ENCODE measurements around the gene PRELID2. TPM values are rescaled to one million over a fixed set of nuclear protein-coding genes. Genes with fewer than 3 reads are reported as not detected.

PRELID2 gene
- total RNA-seq, 1 donor from 2014 or later: 9.2 TPM

DNA sequence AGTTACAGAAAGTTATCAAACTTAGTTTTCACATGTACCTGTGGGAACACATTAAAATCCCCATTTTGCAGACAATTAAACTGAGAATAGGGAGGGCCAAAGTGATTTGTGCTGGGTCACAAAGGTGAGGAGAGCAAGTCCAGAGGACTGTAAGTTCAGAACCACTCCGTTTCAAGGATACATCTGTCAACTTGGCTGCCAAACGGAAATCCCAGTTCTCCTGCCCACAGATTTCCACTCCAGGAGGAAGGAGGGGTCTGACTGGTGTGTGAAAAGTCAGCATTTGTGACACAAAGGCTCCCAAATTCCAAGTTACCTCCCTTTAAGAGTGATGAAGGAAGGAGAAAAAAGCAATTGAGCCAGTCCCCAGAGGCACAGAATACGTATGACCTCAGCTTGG is 42.3 kb downstream of the PRELID2 start:
- Histone ChIP-seq H4K20me1 (ENCODE audit: insufficient read depth, low read length) (no peaks in the 10 kb centered on the region), H2AFZ (ENCODE audit: low read depth, low read length) (no peak overlapping the region), H3K27me3 (ENCODE audit: insufficient read depth, low read length) (no peaks in the 10 kb centered on the region), H3K9me3 (ENCODE audit: insufficient read depth, low read depth, low read length) (no peaks in the 10 kb centered on the region), H3K27ac (ENCODE audit: low read depth, low read length) (no peak overlapping the region), H3K79me2 (ENCODE audit: insufficient read depth, low read length) (no peaks in the 10 kb centered on the region), H3K4me2 (ENCODE audit: low read length) (no peak overlapping the region), H3K9ac (ENCODE audit: low read length) (no peak overlapping the region), H3K36me3 (ENCODE audit: insufficient read depth, low read length) (no peaks in the 10 kb centered on the region), H3K4me1 (ENCODE audit: insufficient read depth, low read length) (no peaks in the 10 kb centered on the region), H3K4me3 (ENCODE audit: insufficient read depth, low read depth, low read length) (no peak overlapping the region)
- DNase-seq (ENCODE audit: low read depth): no peak
- FAIRE-seq: no peak
- H3K27ac Mint-ChIP-seq (ENCODE audit: unreplicated experiment): no peak overlapping the region
- H3K9me3 Mint-ChIP-seq (ENCODE audit: unreplicated experiment): peaks cover 5% of the 10 kb centered on the region
- TF ChIP-seq, protein P1, sequence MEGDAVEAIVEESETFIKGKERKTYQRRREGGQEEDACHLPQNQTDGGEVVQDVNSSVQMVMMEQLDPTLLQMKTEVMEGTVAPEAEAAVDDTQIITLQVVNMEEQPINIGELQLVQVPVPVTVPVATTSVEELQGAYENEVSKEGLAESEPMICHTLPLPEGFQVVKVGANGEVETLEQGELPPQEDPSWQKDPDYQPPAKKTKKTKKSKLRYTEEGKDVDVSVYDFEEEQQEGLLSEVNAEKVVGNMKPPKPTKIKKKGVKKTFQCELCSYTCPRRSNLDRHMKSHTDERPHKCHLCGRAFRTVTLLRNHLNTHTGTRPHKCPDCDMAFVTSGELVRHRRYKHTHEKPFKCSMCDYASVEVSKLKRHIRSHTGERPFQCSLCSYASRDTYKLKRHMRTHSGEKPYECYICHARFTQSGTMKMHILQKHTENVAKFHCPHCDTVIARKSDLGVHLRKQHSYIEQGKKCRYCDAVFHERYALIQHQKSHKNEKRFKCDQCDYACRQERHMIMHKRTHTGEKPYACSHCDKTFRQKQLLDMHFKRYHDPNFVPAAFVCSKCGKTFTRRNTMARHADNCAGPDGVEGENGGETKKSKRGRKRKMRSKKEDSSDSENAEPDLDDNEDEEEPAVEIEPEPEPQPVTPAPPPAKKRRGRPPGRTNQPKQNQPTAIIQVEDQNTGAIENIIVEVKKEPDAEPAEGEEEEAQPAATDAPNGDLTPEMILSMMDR (IDR thresholded peaks at IDR 0.05; ENCODE audit: insufficient read depth, low read depth, low read length): no peak
- no peak for TF ChIP-seq EZH2 (IDR thresholded peaks at IDR 0.05; ENCODE audit: insufficient read depth, low read length)
- H3K36me3 Mint-ChIP-seq (ENCODE audit: low read depth, unreplicated experiment): peaks cover 4% of the 10 kb centered on the region
- H3K27me3 Mint-ChIP-seq (ENCODE audit: low read depth, unreplicated experiment): no peaks in the 10 kb centered on the region
- H3K4me1 Mint-ChIP-seq (ENCODE audit: low read depth, unreplicated experiment): peaks cover 6% of the 10 kb centered on the region
- H3K4me3 Mint-ChIP-seq (ENCODE audit: unreplicated experiment): no peak overlapping the region

DNA sequence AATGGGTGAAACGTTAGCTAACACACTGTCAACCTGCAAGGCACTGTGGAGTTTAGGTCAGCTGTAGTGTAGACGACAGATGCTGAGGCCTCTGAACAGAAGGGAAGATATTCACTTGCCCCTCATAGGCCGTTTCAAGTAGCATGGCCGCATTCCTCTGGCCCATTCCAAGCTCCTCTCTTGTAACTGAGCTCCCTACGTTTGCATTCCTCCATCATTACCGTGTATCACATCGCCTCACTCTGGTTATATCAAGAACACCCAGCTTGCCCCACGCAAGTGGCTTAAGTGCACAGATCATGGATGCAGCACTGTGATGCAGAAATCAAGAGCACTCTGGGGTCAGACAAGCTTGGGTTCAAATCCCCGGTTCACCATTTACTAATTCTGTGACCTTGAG is 43.3 kb downstream of the PRELID2 start:
- Histone ChIP-seq H3K27ac (ENCODE audit: low read depth, low read length) (no peak overlapping the region), H2AFZ (ENCODE audit: low read depth, low read length) (no peak overlapping the region), H3K27me3 (ENCODE audit: insufficient read depth, low read length) (no peaks in the 10 kb centered on the region), H3K4me1 (ENCODE audit: insufficient read depth, low read length) (no peaks in the 10 kb centered on the region), H3K36me3 (ENCODE audit: insufficient read depth, low read length) (no peaks in the 10 kb centered on the region), H3K79me2 (ENCODE audit: insufficient read depth, low read length) (no peaks in the 10 kb centered on the region), H3K9ac (ENCODE audit: low read length) (no peak overlapping the region), H3K4me3 (ENCODE audit: insufficient read depth, low read depth, low read length) (no peak overlapping the region), H3K9me3 (ENCODE audit: insufficient read depth, low read depth, low read length) (no peaks in the 10 kb centered on the region), H4K20me1 (ENCODE audit: insufficient read depth, low read length) (no peaks in the 10 kb centered on the region), H3K4me2 (ENCODE audit: low read length) (no peak overlapping the region)
- Mint-ChIP-seq H3K27ac (ENCODE audit: unreplicated experiment) (no peak overlapping the region), H3K4me3 (ENCODE audit: unreplicated experiment) (no peak overlapping the region), H3K4me1 (ENCODE audit: low read depth, unreplicated experiment) (peaks cover 6% of the 10 kb centered on the region), H3K9me3 (ENCODE audit: unreplicated experiment) (peaks cover 9% of the 10 kb centered on the region), H3K36me3 (ENCODE audit: low read depth, unreplicated experiment) (peaks cover 4% of the 10 kb centered on the region), H3K27me3 (ENCODE audit: low read depth, unreplicated experiment) (no peaks in the 10 kb centered on the region)
- DNase-seq (ENCODE audit: low read depth) (no peak), FAIRE-seq (no peak)
- TF ChIP-seq, protein P1 (IDR thresholded peaks at IDR 0.05; ENCODE audit: insufficient read depth, low read depth, low read length): no peak
- no peak for TF ChIP-seq EZH2 (IDR thresholded peaks at IDR 0.05; ENCODE audit: insufficient read depth, low read length)

DNA sequence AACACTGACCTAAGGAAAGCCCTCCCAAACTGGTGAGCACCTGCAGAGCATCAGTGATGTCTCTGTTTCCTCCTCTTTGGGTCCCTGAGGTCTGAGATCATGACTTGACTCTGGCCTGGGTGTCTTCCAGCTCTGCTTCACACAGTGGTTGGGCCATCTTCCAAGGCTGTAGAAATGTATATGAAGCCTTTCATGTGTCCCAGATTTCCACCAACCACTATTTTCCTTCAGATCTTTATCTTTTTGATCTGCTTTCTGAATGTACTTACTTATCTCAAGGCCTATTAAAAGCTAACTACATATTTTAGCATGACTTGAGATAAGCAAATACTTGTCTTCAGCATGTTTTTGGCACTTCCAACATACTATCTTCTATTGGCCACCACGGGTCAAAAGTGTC is 47.1 kb downstream of the PRELID2 start:
- no peak overlapping the region for H3K27ac ChIP-seq (ENCODE audit: low read depth, low read length)
- DNase-seq (ENCODE audit: low read depth) (no peak), FAIRE-seq (peak; percentile 29)
- H3K4me3 ChIP-seq (ENCODE audit: insufficient read depth, low read depth, low read length): no peak overlapping the region
- no peak overlapping the region for H3K4me2 ChIP-seq (ENCODE audit: low read length)
- Mint-ChIP-seq H3K27ac (ENCODE audit: unreplicated experiment) (no peak overlapping the region), H3K4me3 (ENCODE audit: unreplicated experiment) (no peak overlapping the region), H3K27me3 (ENCODE audit: low read depth, unreplicated experiment) (no peaks in the 10 kb centered on the region), H3K9me3 (ENCODE audit: unreplicated experiment) (peaks cover 10% of the 10 kb centered on the region), H3K36me3 (ENCODE audit: low read depth, unreplicated experiment) (peaks cover 4% of the 10 kb centered on the region), H3K4me1 (ENCODE audit: low read depth, unreplicated experiment) (peaks cover 6% of the 10 kb centered on the region)
- no peak for TF ChIP-seq EZH2 (IDR thresholded peaks at IDR 0.05; ENCODE audit: insufficient read depth, low read length)
- TF ChIP-seq, protein P1 (IDR thresholded peaks at IDR 0.05; ENCODE audit: insufficient read depth, low read depth, low read length): no peak
- H3K4me1 ChIP-seq (ENCODE audit: insufficient read depth, low read length): no peaks in the 10 kb centered on the region
- no peaks in the 10 kb centered on the region for H3K27me3 ChIP-seq (ENCODE audit: insufficient read depth, low read length)
- H3K36me3 ChIP-seq (ENCODE audit: insufficient read depth, low read length): no peaks in the 10 kb centered on the region
- H2AFZ ChIP-seq (ENCODE audit: low read depth, low read length): no peak overlapping the region
- no peaks in the 10 kb centered on the region for H3K79me2 ChIP-seq (ENCODE audit: insufficient read depth, low read length)
- no peaks in the 10 kb centered on the region for H3K9me3 ChIP-seq (ENCODE audit: insufficient read depth, low read depth, low read length)
- H3K9ac ChIP-seq (ENCODE audit: low read length): no peak overlapping the region
- no peaks in the 10 kb centered on the region for H4K20me1 ChIP-seq (ENCODE audit: insufficient read depth, low read length)

Measured in astrocyte (in vitro differentiated cells and primary cell).